ENCODE measurements around the gene NUDT1. TPM values are rescaled to one million over a fixed set of nuclear protein-coding genes. Genes with fewer than 3 reads are reported as not detected.

The NUDT1 gene
- total and polyA plus RNA-seq, 4 donors: 14.1 to 38.1 (median 33.2) TPM

DNA sequence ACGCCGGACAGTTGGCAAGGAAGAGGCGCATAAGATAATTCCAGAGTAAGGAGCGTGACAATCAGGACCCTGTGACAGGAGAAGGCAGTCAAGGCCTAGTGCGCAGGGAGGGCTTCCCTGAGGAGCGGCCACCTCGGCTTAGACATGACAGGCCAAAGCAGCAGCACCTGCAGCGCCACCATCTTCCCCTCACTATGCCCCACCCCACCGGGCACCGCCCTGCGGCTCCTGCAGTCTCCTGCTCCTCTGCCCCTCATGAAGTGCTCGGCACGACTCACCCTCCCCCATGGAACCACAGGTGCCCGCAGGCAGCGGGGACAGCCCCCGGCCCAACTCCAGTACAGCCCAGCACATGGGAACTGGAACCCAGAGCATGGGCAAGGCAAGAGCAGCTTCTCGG is 21.1 kb upstream of the NUDT1 start:
- DNase-seq (ENCODE audit: low read depth in 4 of 6, low spot score in 6 of 6): no peak
- H3K4me1 ChIP-seq (ENCODE audit: control insufficient read depth, insufficient read depth, low read length): no peaks in the 10 kb centered on the region
- H3K36me3 ChIP-seq (ENCODE audit: control insufficient read depth, insufficient read depth, low read length): peaks cover 100% of the 10 kb centered on the region
- no peaks in the 10 kb centered on the region for H3K27me3 ChIP-seq (ENCODE audit: control insufficient read depth, insufficient read depth, low read length)
- no peak overlapping the region for H3K27ac ChIP-seq (ENCODE audit: low read depth, low read length)
- H3K4me3 ChIP-seq (ENCODE audit: low read depth, low read length): no peak overlapping the region
- WGBS (ENCODE audit: insufficient coverage): over 99% methylated on average over 15 of the region's 17 CpGs
- no peaks in the 10 kb centered on the region for H3K9me3 ChIP-seq (ENCODE audit: control insufficient read depth, insufficient read depth, low read length)

DNA sequence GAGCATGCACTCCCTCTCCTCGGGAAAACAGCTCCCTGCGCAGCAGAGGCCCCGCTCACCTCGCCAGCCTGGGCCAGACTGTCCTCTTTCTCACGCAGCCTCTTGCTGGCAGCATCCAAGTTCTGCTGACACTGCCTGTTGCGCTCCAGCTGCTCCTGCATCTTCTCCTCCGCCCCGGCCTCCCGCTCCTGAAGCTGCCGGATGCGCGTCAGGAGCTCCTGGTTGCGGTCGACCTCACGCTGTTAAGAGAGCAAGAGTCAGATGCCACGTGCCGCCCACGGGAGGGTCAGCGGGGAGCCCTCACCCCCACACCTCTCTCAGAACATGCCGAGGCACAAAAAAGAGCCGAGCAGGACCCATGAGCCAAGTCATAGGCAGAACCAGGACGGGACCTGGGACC is 19.5 kb upstream of the NUDT1 start:
- Histone ChIP-seq H3K9me3 (ENCODE audit: control insufficient read depth, insufficient read depth, low read length) (no peaks in the 10 kb centered on the region), H3K27me3 (ENCODE audit: control insufficient read depth, insufficient read depth, low read length) (no peaks in the 10 kb centered on the region), H3K27ac (ENCODE audit: low read depth, low read length) (no peak overlapping the region), H3K4me1 (ENCODE audit: control insufficient read depth, insufficient read depth, low read length) (no peaks in the 10 kb centered on the region), H3K4me3 (ENCODE audit: low read depth, low read length) (no peak overlapping the region), H3K36me3 (ENCODE audit: control insufficient read depth, insufficient read depth, low read length) (peaks cover 99% of the 10 kb centered on the region)
- WGBS (ENCODE audit: insufficient coverage): 95% methylated on average over 19 of the region's 22 CpGs
- DNase-seq (ENCODE audit: low read depth in 4 of 6, low spot score in 6 of 6): no peak

DNA sequence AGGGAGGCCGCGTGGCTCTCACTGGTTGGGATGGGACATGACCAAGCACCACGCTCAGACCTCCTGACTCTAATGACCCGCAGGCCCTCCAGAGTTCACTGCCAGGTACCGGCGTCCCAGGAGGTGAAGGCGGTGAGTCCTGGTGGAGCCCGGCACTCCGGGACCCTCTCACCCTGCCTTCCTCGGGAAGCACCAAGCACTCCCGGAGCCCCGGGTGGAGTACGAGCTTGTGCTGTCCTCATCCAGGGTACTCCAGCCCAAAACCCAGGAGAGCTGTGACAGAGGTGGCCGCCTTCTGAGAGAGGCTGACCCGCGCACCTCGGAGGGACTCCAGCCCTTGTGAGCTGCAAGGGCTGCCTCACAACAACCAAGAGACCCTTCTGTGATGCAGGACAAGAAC is 18.7 kb upstream of the NUDT1 start:
- Histone ChIP-seq H3K27ac (ENCODE audit: low read depth, low read length) (no peak overlapping the region), H3K4me3 (ENCODE audit: low read depth, low read length) (no peak overlapping the region), H3K36me3 (ENCODE audit: control insufficient read depth, insufficient read depth, low read length) (peaks cover 99% of the 10 kb centered on the region), H3K4me1 (ENCODE audit: control insufficient read depth, insufficient read depth, low read length) (no peaks in the 10 kb centered on the region), H3K27me3 (ENCODE audit: control insufficient read depth, insufficient read depth, low read length) (no peaks in the 10 kb centered on the region), H3K9me3 (ENCODE audit: control insufficient read depth, insufficient read depth, low read length) (no peaks in the 10 kb centered on the region)
- no peak for DNase-seq (ENCODE audit: low read depth in 4 of 6, low spot score in 6 of 6)
- 96% methylated on average over 17 of the region's 17 CpGs for WGBS (ENCODE audit: insufficient coverage)

DNA sequence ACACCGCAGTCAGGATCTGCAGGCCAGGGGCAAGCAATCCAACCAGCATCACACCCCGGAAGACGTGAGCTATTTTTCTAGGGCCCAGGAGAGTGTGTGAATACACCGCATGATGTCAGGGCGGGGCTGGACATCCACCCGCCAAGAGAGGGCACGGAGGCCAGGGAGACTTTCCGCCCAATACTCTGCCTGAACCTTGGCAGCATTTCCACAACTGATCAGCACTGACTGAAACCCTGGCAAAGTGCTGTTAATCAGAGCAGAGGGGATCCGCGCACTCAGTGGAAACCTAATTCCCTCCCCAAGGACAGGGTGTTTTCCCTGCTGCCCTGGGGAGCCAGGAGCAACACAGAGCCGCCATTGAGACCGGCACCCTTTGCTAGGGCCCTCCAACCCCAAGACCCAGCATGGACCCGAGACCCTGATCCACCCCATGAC is 17.5 kb upstream of the NUDT1 start:
- Histone ChIP-seq H3K27me3 (ENCODE audit: control insufficient read depth, insufficient read depth, low read length) (no peaks in the 10 kb centered on the region), H3K4me3 (ENCODE audit: low read depth, low read length) (no peak overlapping the region), H3K4me1 (ENCODE audit: control insufficient read depth, insufficient read depth, low read length) (no peaks in the 10 kb centered on the region), H3K36me3 (ENCODE audit: control insufficient read depth, insufficient read depth, low read length) (peaks cover 98% of the 10 kb centered on the region), H3K27ac (ENCODE audit: low read depth, low read length) (no peak overlapping the region), H3K9me3 (ENCODE audit: control insufficient read depth, insufficient read depth, low read length) (no peaks in the 10 kb centered on the region)
- no peak for DNase-seq (ENCODE audit: low read depth in 4 of 6, low spot score in 6 of 6)
- 85% methylated on average over 13 of the region's 13 CpGs for WGBS (ENCODE audit: insufficient coverage)

DNA sequence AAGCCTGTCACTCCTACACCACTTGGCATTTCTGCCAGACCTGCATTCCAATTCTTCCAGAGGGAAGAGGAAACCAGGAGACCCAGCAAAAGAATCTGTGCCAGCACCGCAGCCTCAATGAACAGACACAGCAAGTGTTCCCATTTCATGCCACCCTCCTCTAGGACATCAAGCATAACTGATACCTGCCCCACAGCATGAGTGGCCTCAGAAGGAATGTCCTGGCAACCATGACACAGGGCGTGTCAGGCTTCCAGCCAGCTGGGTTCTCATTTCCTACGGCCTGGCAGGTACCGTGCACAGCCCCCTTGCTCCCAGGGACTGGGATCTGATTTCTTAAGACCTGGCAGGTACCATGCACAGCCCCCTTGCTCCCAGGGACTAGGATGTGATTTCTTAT is 17.1 kb upstream of the NUDT1 start:
- no peaks in the 10 kb centered on the region for H3K4me1 ChIP-seq (ENCODE audit: control insufficient read depth, insufficient read depth, low read length)
- DNase-seq (ENCODE audit: low read depth in 4 of 6, low spot score in 6 of 6): no peak
- no peak overlapping the region for H3K4me3 ChIP-seq (ENCODE audit: low read depth, low read length)
- WGBS (ENCODE audit: insufficient coverage): 96% methylated on average over 4 of the region's 4 CpGs
- no peak overlapping the region for H3K27ac ChIP-seq (ENCODE audit: low read depth, low read length)
- H3K36me3 ChIP-seq (ENCODE audit: control insufficient read depth, insufficient read depth, low read length): peaks cover 98% of the 10 kb centered on the region
- H3K27me3 ChIP-seq (ENCODE audit: control insufficient read depth, insufficient read depth, low read length): no peaks in the 10 kb centered on the region
- H3K9me3 ChIP-seq (ENCODE audit: control insufficient read depth, insufficient read depth, low read length): no peaks in the 10 kb centered on the region

DNA sequence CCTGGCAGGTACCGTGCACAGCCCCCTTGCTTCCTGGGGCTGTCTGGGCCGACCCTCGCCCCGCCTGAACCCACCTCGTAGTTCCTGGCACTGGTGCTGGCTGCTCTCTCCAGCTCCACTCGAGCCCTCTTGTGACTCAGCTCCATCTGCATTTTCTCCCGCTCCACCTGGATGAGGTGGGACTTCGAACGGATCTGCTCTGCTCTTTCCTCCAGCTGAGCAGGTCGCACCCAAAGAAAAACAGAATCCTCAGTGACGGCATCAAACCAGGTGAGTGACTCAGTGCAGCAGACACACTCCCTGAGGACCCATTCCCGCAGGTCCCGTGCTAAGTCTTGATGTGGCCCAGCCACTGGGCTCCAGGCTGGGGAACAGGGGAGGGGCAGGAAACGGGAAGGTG is 16.7 kb upstream of the NUDT1 start:
- Histone ChIP-seq H3K4me1 (ENCODE audit: control insufficient read depth, insufficient read depth, low read length) (peaks cover 2% of the 10 kb centered on the region), H3K4me3 (ENCODE audit: low read depth, low read length) (no peak overlapping the region), H3K27ac (ENCODE audit: low read depth, low read length) (no peak overlapping the region), H3K9me3 (ENCODE audit: control insufficient read depth, insufficient read depth, low read length) (no peaks in the 10 kb centered on the region), H3K36me3 (ENCODE audit: control insufficient read depth, insufficient read depth, low read length) (peaks cover 98% of the 10 kb centered on the region), H3K27me3 (ENCODE audit: control insufficient read depth, insufficient read depth, low read length) (no peaks in the 10 kb centered on the region)
- WGBS (ENCODE audit: insufficient coverage): 98% methylated on average over 13 of the region's 14 CpGs
- DNase-seq (ENCODE audit: low read depth in 4 of 6, low spot score in 6 of 6): no peak

DNA sequence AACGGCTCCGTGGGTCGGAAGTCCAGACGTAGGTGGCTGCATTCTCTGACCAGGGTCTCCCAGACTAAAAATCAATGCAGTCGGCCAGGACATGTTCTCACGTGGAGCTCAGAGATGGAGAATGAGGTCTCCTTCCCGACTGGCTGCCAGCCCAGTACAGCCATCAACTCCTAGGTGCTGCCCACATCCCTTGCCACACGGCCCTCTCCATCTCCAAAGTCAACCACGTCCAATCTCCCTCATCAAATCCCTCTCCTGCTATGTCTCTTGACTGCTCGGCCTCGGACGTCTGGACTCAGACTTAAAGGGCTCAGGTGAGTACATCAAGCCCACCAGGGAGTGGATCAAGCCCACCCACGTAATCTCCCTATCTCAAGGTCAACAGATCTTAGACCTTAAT is 16.2 kb upstream of the NUDT1 start:
- no peak for DNase-seq (ENCODE audit: low read depth in 4 of 6, low spot score in 6 of 6)
- peaks cover 98% of the 10 kb centered on the region for H3K36me3 ChIP-seq (ENCODE audit: control insufficient read depth, insufficient read depth, low read length)
- H3K4me1 ChIP-seq (ENCODE audit: control insufficient read depth, insufficient read depth, low read length): peaks cover 7% of the 10 kb centered on the region
- H3K27me3 ChIP-seq (ENCODE audit: control insufficient read depth, insufficient read depth, low read length): no peaks in the 10 kb centered on the region
- WGBS (ENCODE audit: insufficient coverage): 96% methylated on average over 12 of the region's 13 CpGs
- H3K27ac ChIP-seq (ENCODE audit: low read depth, low read length): no peak overlapping the region
- H3K9me3 ChIP-seq (ENCODE audit: control insufficient read depth, insufficient read depth, low read length): no peaks in the 10 kb centered on the region
- H3K4me3 ChIP-seq (ENCODE audit: low read depth, low read length): no peak overlapping the region

DNA sequence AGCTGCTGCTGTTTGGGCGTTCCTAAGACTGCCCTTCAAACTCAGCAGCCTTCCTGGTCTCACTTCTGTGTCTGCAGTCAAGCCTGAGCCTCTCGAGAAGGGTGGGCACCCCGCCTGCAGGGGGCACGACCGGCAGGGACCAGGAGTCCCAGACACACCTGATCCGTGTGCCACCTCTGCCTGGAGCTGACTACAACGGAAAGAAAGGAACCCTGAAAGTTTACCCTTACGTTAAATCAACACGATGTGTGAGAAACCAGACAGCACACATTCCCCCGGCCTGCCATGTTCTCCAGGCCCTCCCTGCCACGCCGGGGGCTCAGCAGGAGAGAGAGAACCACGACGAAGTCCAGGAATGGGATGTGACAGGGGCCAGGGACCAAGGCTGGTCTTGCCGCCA is 14.3 kb upstream of the NUDT1 start:
- DNase-seq (ENCODE audit: low read depth in 4 of 6, low spot score in 6 of 6): no peak
- Histone ChIP-seq H3K4me1 (ENCODE audit: control insufficient read depth, insufficient read depth, low read length) (peaks cover 21% of the 10 kb centered on the region), H3K9me3 (ENCODE audit: control insufficient read depth, insufficient read depth, low read length) (no peaks in the 10 kb centered on the region), H3K27me3 (ENCODE audit: control insufficient read depth, insufficient read depth, low read length) (no peaks in the 10 kb centered on the region), H3K36me3 (ENCODE audit: control insufficient read depth, insufficient read depth, low read length) (peaks cover 80% of the 10 kb centered on the region), H3K27ac (ENCODE audit: low read depth, low read length) (no peak overlapping the region), H3K4me3 (ENCODE audit: low read depth, low read length) (no peak overlapping the region)
- WGBS (ENCODE audit: insufficient coverage): 91% methylated on average over 15 of the region's 15 CpGs

DNA sequence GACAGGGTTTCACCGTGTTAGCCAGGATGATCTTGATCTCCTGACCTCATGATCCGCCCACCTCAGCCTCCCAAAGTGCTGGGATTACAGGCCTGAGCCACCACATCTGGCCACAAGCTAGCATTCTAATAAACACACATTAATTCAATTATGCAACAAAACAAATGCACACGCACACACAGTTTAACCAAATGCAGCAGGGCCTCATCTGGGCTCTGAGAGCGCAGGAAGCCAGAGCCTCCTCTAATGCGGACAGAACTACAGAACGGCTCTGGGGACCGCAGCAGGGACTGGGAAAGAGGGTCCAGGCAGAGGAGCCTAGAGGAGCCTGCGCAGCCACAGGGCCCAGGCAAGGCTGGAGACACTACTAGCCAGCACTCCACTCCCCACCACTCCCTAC is 13.1 kb upstream of the NUDT1 start:
- Histone ChIP-seq H3K9me3 (ENCODE audit: control insufficient read depth, insufficient read depth, low read length) (no peaks in the 10 kb centered on the region), H3K36me3 (ENCODE audit: control insufficient read depth, insufficient read depth, low read length) (peaks cover 68% of the 10 kb centered on the region), H3K27me3 (ENCODE audit: control insufficient read depth, insufficient read depth, low read length) (no peaks in the 10 kb centered on the region), H3K4me1 (ENCODE audit: control insufficient read depth, insufficient read depth, low read length) (peaks cover 31% of the 10 kb centered on the region), H3K27ac (ENCODE audit: low read depth, low read length) (no peak overlapping the region), H3K4me3 (ENCODE audit: low read depth, low read length) (no peak overlapping the region)
- WGBS (ENCODE audit: insufficient coverage): 97% methylated on average over 7 of the region's 8 CpGs
- no peak for DNase-seq (ENCODE audit: low read depth in 4 of 6, low spot score in 6 of 6)

DNA sequence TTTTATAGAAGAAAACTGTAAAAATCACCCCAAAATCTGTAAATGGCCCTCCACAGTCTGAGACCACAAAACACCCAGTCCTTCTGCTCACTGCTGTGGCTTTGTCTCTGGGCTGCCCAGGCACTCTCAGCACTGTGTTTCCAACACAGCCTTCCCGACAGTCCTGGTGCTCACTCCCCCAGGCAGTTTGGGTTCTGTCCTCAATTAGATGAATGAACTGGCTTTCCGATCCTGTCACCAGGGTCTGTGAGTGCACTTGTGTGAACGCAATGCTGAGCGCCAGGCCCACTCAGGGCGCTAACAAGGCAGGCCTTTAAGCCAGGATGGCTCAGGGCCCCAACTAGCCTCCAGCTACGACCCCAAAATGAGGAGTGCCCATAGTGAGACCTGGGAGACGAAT is 12.6 kb upstream of the NUDT1 start:
- Histone ChIP-seq H3K27me3 (ENCODE audit: control insufficient read depth, insufficient read depth, low read length) (no peaks in the 10 kb centered on the region), H3K4me1 (ENCODE audit: control insufficient read depth, insufficient read depth, low read length) (peaks cover 31% of the 10 kb centered on the region), H3K9me3 (ENCODE audit: control insufficient read depth, insufficient read depth, low read length) (no peaks in the 10 kb centered on the region), H3K27ac (ENCODE audit: low read depth, low read length) (no peak overlapping the region), H3K4me3 (ENCODE audit: low read depth, low read length) (no peak overlapping the region), H3K36me3 (ENCODE audit: control insufficient read depth, insufficient read depth, low read length) (peaks cover 63% of the 10 kb centered on the region)
- WGBS (ENCODE audit: insufficient coverage): 96% methylated on average over 7 of the region's 7 CpGs
- no peak for DNase-seq (ENCODE audit: low read depth in 4 of 6, low spot score in 6 of 6)
